HTR-8/SVneo (cell line): ENCODE results near the gene HAPLN3.

ENCODE experiments used
- DNase-seq: peaks from one replicate; pipeline ENCODE4 v3.0.0; 2011; ENCODE audit warnings: low spot score, mixed read lengths; ENCODE audit not compliant: insufficient read length
- FAIRE-seq: peaks from 2 replicates; lab custom pipeline; 2011; peaks lifted over from hg19 to GRCh38; lab: Jason Lieb, UNC

HAPLN3 gene

GRCh38 chr15:88835646-88836045 lies 59.7 kb downstream of the HAPLN3 start:
- DNase-seq (no peak), FAIRE-seq (no peak)

- no peak for FAIRE-seq
- no peak for DNase-seq
Measured at GRCh38 chr15:88835119-88835518, 60.2 kb downstream of the HAPLN3 start.

GRCh38 chr15:88834211-88834812 lies 61.0 kb downstream of the HAPLN3 start:
- DNase-seq (peak; percentile 63), FAIRE-seq (no peak)

- DNase-seq (no peak), FAIRE-seq (no peak)
Measured at GRCh38 chr15:88833731-88834100, 61.6 kb downstream of the HAPLN3 start.

GRCh38 chr15:88832820-88833730 lies 62.3 kb downstream of the HAPLN3 start:
- no peak for DNase-seq
- no peak for FAIRE-seq

GRCh38 chr15:88830016-88830415 lies 65.3 kb downstream of the HAPLN3 start:
- FAIRE-seq = no peak

GRCh38 chr15:88828791-88829190 lies 66.6 kb downstream of the HAPLN3 start:
- DNase-seq = no peak
- FAIRE-seq = no peak

More at GRCh38 chr15:88830016-88830415, 65.3 kb downstream of the HAPLN3 start:
- DNase-seq = no peak
